HL-60 (cell line): ENCODE data around the gene FAM110A.
A peak's percentile ranks its signal among the peaks of the same experiment; 100 is the strongest.

Experiments
- DNase-seq, 2 experiments: peaks; one replicate each; pipeline ENCODE4 v3.0.0-alpha.2; 2010 to 2020; ENCODE audit warnings: low read depth in 1 of 2, low spot score in 1 of 2
- H3K27ac ChIP-seq: fragments of 250-450 bp; sonication (Bioruptor Pico); replicated peaks from 2 replicates; pipeline ENCODE4 v1.5.1; 2020; ENCODE audit warnings: mild to moderate bottlenecking, moderate library complexity
- H3K27me3 ChIP-seq: fragments of 250-450 bp; sonication (Bioruptor Pico); 2 replicates; pipeline ENCODE4 v1.5.1; 2021; ENCODE audit warnings: mild to moderate bottlenecking, moderate library complexity; ENCODE audit not compliant: insufficient read depth, poor library complexity, severe bottlenecking
- H3K4me3 ChIP-seq: replicated peaks from 2 replicates; pipeline ENCODE4 v1.5.1; 2011; ENCODE audit warnings: mild to moderate bottlenecking, control low read depth, low read length; ENCODE audit not compliant: insufficient read depth
- CTCF ChIP-seq: IDR thresholded peaks from one replicate; pipeline ENCODE4 v1.5.1; 2011; ENCODE audit warnings: low read length, control low read depth, inconsistent platforms; ENCODE audit not compliant: insufficient read depth
- GABPA ChIP-seq: IDR thresholded peaks from 2 replicates; pipeline ENCODE4 v1.6.1; 2012; ENCODE audit warnings: low read depth
- POLR2AphosphoS5 ChIP-seq: IDR thresholded peaks from 2 replicates; pipeline ENCODE4 v1.6.1; 2012; ENCODE audit warnings: low read depth
- REST ChIP-seq: IDR thresholded peaks from 2 replicates; pipeline ENCODE4 v1.6.1; 2012; ENCODE audit warnings: low read depth; ENCODE audit not compliant: insufficient replicate concordance
- SPI1 ChIP-seq: IDR thresholded peaks from 2 replicates; pipeline ENCODE4 v1.6.1; 2012; ENCODE audit warnings: low read depth, mild to moderate bottlenecking, borderline replicate concordance

FAM110A gene

GRCh38 chr20:831956-832355, 1.6 kb upstream of the FAM110A start:
- no peaks in the 10 kb centered on the region for H3K27me3 ChIP-seq
- no peak for DNase-seq
- TF ChIP-seq SPI1 (no peak), GABPA (no peak), POLR2AphosphoS5 (no peak), CTCF (no peak), REST (no peak)
- H3K4me3 ChIP-seq, result no peak overlapping the region
- no peak overlapping the region for H3K27ac ChIP-seq

GRCh38 chr20:833121-833449, 430 bp upstream of the FAM110A start:
- Histone ChIP-seq H3K27ac (peak overlapping the region; percentile 98), H3K4me3 (peak overlapping the region; percentile 30), H3K27me3 (no peaks in the 10 kb centered on the region)
- TF ChIP-seq CTCF (no peak), POLR2AphosphoS5 (no peak), REST (no peak), GABPA (no peak), SPI1 (no peak)
- no peak for DNase-seq

GRCh38 chr20:834151-834746, 734 bp downstream of the FAM110A start:
- TF ChIP-seq REST (no peak), SPI1 (no peak), CTCF (no peak), POLR2AphosphoS5 (no peak), GABPA (no peak)
- peak overlapping the region; percentile 98 for H3K27ac ChIP-seq

More at GRCh38 chr20:834151-834746, 734 bp downstream of the FAM110A start:
- no peaks in the 10 kb centered on the region for H3K27me3 ChIP-seq
- peak overlapping the region; percentile 80 for H3K4me3 ChIP-seq
- DNase-seq, result no peak
